Measurements from ENCODE around the gene TPCN1. TPM values are rescaled to one million over a fixed set of nuclear protein-coding genes. Genes with fewer than 3 reads are reported as not detected.

The TPCN1 gene
- total RNA-seq, 2 experiments from 2014 or later: 47.3 to 49.2 TPM

DNA sequence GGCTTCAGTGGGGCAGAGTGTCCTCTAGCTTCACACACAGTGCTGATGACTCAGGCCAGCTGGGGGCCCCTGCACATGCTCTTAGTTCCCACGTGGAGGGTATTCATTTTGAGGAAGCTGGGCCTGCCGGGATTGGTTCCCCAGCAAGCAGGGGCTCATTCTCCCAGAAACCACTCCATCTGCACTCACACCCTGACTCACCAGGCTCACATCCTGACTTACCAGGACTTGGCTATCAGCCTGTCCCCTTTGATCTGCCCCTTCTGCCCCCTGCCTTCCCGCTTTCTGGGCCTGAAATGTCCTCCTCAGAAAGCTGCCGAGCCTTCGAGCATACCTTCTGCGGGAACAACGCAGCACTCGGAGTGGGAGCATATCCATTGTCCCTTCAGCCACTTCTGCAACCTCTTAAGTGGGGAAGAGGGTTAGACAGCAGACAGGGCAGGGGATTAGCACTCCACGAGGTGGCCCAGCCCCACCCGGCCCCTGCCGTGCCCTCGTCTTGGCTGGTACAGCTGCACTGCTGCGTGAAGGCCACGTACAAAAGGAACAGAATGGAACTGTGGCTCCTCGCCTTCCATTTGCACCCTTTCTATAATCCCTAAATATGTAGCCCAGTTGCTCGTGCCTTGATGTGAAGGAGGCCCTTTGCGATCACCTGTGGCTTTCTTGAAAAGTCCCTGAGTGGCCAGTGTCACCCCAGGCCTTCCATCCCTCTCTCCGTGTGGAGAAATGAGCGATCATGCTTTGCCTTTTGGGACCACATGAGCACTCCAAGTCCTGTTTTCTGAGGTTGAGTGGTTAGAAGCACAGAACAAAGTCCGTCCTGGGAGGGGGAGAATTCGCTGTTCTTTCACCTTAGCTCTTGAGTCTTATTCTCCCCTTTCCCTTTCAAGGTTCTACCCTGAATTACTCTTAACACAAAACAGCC, 26.1 kb downstream of the TPCN1 start:
- Mint-ChIP-seq H3K4me1 (ENCODE audit: low read depth) (peaks cover 18% of the 10 kb centered on the region), H3K4me3 (no peak overlapping the region), H3K9me3 (peaks cover 8% of the 10 kb centered on the region), H3K36me3 (ENCODE audit: low read depth) (peaks cover 28% of the 10 kb centered on the region), H3K27me3 (ENCODE audit: low read depth) (no peaks in the 10 kb centered on the region), H3K27ac (no peak overlapping the region)
- CTCF ChIA-PET: no interaction called here
- no peak for DNase-seq
- intact Hi-C loops (cut with micrococcal nuclease): no loop called here

- Mint-ChIP-seq H3K9me3 (peaks cover 14% of the 10 kb centered on the region), H3K4me3 (no peak overlapping the region), H3K27ac (no peak overlapping the region), H3K27me3 (ENCODE audit: low read depth) (no peaks in the 10 kb centered on the region), H3K36me3 (ENCODE audit: low read depth) (peaks cover 34% of the 10 kb centered on the region), H3K4me1 (ENCODE audit: low read depth) (peaks cover 18% of the 10 kb centered on the region)
- CTCF ChIA-PET: no interaction called here
- intact Hi-C loops (cut with micrococcal nuclease): no loop called here
- DNase-seq: no peak
Measured at GRCh38 chr12:113248051-113248825, 27.0 kb downstream of the TPCN1 start.

GRCh38 chr12:113248842-113249435, 27.7 kb downstream of the TPCN1 start:
- Mint-ChIP-seq H3K4me1 (ENCODE audit: low read depth) (peaks cover 15% of the 10 kb centered on the region), H3K27ac (no peak overlapping the region), H3K9me3 (peaks cover 21% of the 10 kb centered on the region), H3K36me3 (ENCODE audit: low read depth) (peaks cover 41% of the 10 kb centered on the region), H3K4me3 (no peak overlapping the region), H3K27me3 (ENCODE audit: low read depth) (no peaks in the 10 kb centered on the region)
- intact Hi-C loops (cut with micrococcal nuclease): no loop called here
- CTCF ChIA-PET: no interaction called here
- DNase-seq: no peak

- Mint-ChIP-seq H3K36me3 (ENCODE audit: low read depth) (peaks cover 45% of the 10 kb centered on the region), H3K27me3 (ENCODE audit: low read depth) (no peaks in the 10 kb centered on the region), H3K27ac (no peak overlapping the region), H3K4me1 (ENCODE audit: low read depth) (peaks cover 12% of the 10 kb centered on the region), H3K9me3 (peaks cover 21% of the 10 kb centered on the region), H3K4me3 (no peak overlapping the region)
- CTCF ChIA-PET: interaction anchor here (0.6 to 1.2 kb wide), 3 partner anchors 12 to 19 kb away, joined by 3 read pairs; no protein-coding TSS in a partner anchor
- intact Hi-C loops (cut with micrococcal nuclease): no loop called here
- DNase-seq: no peak
Measured at GRCh38 chr12:113249546-113249945, 28.3 kb downstream of the TPCN1 start.

DNA sequence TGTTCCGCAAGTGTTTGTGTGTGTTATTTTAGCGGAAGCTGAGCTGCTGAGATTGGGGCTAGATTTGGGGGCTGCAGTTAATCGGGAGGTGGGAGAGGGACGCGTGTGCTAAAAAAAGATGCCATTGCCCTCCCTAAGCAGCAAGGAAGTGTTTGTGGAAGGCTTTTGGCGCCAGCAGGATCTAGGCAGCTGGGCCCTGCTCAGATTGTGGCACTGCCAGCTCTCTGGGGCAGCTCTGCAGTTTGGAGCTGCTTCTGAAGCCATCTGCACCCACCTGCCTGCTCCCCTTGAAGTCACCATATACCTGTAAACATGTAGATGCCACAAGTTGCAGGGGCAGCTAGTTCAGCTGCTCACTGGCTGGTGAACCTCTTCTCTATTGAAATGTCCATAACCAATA, 28.8 kb downstream of the TPCN1 start:
- no peak overlapping the region for H3K27ac Mint-ChIP-seq
- intact Hi-C loops (cut with micrococcal nuclease): no loop called here
- CTCF ChIA-PET: interaction anchor here (0.6 to 1.2 kb wide), 3 partner anchors 11 to 19 kb away, joined by 3 read pairs; no protein-coding TSS in a partner anchor
- no peaks in the 10 kb centered on the region for H3K27me3 Mint-ChIP-seq (ENCODE audit: low read depth)
- H3K4me3 Mint-ChIP-seq: no peak overlapping the region
- peaks cover 43% of the 10 kb centered on the region for H3K36me3 Mint-ChIP-seq (ENCODE audit: low read depth)
- no peak for DNase-seq
- H3K4me1 Mint-ChIP-seq (ENCODE audit: low read depth): peaks cover 7% of the 10 kb centered on the region
- H3K9me3 Mint-ChIP-seq: peaks cover 21% of the 10 kb centered on the region

DNA sequence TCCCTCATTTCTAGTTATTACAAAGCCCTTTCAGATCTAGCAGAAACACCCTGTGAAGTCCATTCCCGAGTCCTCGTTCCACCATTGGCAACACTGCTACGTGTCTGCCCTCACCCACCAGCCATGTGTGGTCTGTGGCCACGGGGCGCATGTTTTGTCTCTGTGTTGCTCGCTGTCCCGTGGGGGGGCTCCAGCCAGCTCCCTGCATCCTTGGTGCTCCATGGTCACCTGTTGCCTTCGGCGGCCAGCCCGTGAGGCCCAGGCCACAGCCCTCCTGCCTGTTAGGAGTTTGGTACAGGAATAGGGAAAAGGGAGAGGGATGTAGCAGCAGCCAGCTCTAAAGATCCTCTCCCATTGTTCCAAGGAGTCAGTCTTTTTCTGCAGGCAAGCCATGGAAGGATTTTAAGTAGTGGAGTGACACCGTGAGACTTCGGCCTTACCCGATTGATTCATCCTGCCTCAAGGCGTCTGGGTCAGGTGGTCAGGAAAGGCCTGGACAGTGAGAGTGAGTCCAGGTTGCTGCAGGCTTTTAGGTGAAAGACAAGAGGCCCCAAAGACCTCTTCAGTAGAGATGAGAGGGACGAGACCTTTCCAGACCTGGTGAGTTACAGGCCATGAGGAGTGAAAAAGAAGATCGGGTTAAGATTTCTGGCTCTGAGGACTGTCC, 30.3 kb downstream of the TPCN1 start:
- Mint-ChIP-seq H3K4me3 (no peak overlapping the region), H3K4me1 (ENCODE audit: low read depth) (no peaks in the 10 kb centered on the region), H3K9me3 (peaks cover 21% of the 10 kb centered on the region), H3K27ac (no peak overlapping the region), H3K27me3 (ENCODE audit: low read depth) (no peaks in the 10 kb centered on the region), H3K36me3 (ENCODE audit: low read depth) (peaks cover 35% of the 10 kb centered on the region)
- no peak for DNase-seq
- CTCF ChIA-PET: interaction anchor here (0.6 kb wide), 1 partner anchor 41 kb away, joined by 3 read pairs; no protein-coding TSS in a partner anchor
- intact Hi-C loops (cut with micrococcal nuclease): no loop called here

DNA sequence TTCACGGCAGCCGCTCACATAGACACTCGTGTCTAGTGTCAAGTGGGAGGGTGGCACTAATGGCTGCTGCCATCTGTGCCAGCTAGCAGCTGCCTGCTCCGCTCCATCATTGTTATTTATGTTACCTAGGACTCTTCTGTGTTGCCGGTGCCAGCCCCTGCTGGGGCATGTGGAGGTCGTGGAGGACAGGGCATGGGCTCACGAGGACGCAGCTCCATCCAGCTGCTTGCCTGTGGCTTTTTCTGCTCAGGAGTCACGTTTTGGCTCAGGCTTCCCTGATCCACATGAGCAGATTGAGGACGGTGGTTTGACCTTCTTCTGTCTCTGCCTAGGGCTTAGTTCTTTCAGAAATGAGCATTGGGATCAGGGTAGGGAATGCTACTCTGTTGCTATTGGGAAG, 31.2 kb downstream of the TPCN1 start:
- peaks cover 21% of the 10 kb centered on the region for H3K9me3 Mint-ChIP-seq
- DNase-seq: no peak
- no peaks in the 10 kb centered on the region for H3K27me3 Mint-ChIP-seq (ENCODE audit: low read depth)
- H3K36me3 Mint-ChIP-seq (ENCODE audit: low read depth): peaks cover 34% of the 10 kb centered on the region
- H3K27ac Mint-ChIP-seq: no peak overlapping the region
- intact Hi-C loops (cut with micrococcal nuclease): no loop called here
- no peaks in the 10 kb centered on the region for H3K4me1 Mint-ChIP-seq (ENCODE audit: low read depth)
- CTCF ChIA-PET: interaction anchor here (0.6 kb wide), 1 partner anchor 42 kb away, joined by 3 read pairs; no protein-coding TSS in a partner anchor
- no peak overlapping the region for H3K4me3 Mint-ChIP-seq

DNA sequence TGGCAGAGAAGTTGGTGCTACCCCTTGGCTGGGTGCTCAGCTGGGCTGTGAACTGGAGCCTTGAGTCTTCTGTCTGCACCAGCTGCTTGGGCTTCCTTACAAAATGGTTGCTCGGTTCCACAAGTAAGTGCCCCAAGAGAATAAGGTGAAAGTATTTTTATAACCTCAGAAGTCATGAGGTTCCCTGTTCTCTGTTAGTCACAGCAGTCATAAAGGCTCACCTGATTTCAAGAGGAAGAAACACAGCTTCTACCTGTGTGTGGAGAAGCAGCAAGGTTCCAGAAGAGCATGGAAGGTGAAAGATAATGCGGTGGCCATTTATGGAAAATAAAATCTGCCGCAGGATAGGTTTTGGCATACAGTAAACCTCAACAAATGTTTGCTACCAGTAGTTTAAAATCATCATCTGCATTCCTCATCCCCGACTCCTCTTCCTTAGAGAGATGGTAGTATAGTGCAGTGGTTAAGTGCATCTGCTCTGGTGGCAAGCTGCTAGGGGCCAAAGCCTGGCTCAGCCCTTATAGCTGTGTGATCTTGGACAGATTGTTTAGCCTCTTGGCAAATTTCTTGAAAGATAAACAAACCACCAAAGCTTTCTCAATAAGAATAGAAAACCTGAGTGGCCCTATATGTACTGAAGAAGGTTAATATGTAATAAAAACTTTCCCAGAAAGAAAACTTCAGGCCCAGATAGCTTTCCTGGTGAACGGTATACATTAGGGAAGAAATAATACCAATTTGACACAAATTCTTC, 32.4 kb downstream of the TPCN1 start:
- CTCF ChIA-PET: no interaction called here
- Mint-ChIP-seq H3K36me3 (ENCODE audit: low read depth) (peaks cover 36% of the 10 kb centered on the region), H3K9me3 (peaks cover 21% of the 10 kb centered on the region), H3K27ac (no peak overlapping the region), H3K4me3 (no peak overlapping the region), H3K27me3 (ENCODE audit: low read depth) (no peaks in the 10 kb centered on the region), H3K4me1 (ENCODE audit: low read depth) (no peaks in the 10 kb centered on the region)
- DNase-seq: no peak
- intact Hi-C loops (cut with micrococcal nuclease): no loop called here

DNA sequence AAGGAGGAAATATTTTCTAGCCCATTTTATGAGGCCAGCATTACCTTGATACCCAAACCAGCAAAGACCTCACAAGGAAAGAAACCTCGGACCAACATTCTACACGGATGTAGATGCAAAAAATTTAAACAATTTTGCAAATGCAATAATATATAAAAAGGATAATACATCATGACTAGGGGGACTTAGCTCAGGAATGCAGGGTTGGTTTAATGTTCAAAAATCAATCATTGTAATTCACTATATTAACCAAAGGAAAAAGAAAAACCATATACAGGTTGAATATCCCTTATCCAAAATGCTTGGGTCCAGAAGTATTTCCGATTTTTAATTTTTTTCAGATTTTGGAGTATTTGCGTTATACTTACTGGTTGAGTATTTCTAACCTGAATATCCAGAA, 33.0 kb downstream of the TPCN1 start:
- intact Hi-C loops (cut with micrococcal nuclease): no loop called here
- H3K9me3 Mint-ChIP-seq: peaks cover 21% of the 10 kb centered on the region
- no peak for DNase-seq
- H3K27ac Mint-ChIP-seq: no peak overlapping the region
- peaks cover 39% of the 10 kb centered on the region for H3K36me3 Mint-ChIP-seq (ENCODE audit: low read depth)
- no peaks in the 10 kb centered on the region for H3K27me3 Mint-ChIP-seq (ENCODE audit: low read depth)
- CTCF ChIA-PET: no interaction called here
- peaks cover 3% of the 10 kb centered on the region for H3K4me1 Mint-ChIP-seq (ENCODE audit: low read depth)
- no peak overlapping the region for H3K4me3 Mint-ChIP-seq

GRCh38 chr12:113257564-113257963, 36.3 kb downstream of the TPCN1 start:
- no peak for DNase-seq
- intact Hi-C loops (cut with micrococcal nuclease): no loop called here
- H3K27me3 Mint-ChIP-seq (ENCODE audit: low read depth): no peaks in the 10 kb centered on the region
- peaks cover 11% of the 10 kb centered on the region for H3K9me3 Mint-ChIP-seq
- peak overlapping the region; percentile 39 for H3K27ac Mint-ChIP-seq
- H3K4me3 Mint-ChIP-seq: no peak overlapping the region
- H3K4me1 Mint-ChIP-seq (ENCODE audit: low read depth): peaks cover 27% of the 10 kb centered on the region
- CTCF ChIA-PET: interaction anchor here (0.6 kb wide), 1 partner anchor 71 kb away, joined by 4 read pairs; no protein-coding TSS in a partner anchor
- peaks cover 31% of the 10 kb centered on the region for H3K36me3 Mint-ChIP-seq (ENCODE audit: low read depth)

GRCh38 chr12:113260127-113260526, 38.9 kb downstream of the TPCN1 start:
- intact Hi-C loops (cut with micrococcal nuclease): loop anchor here (5.0 kb wide), 2 partner anchors 38 to 283 kb away; partner anchors contain the start of genes OAS2 and TPCN1
- Mint-ChIP-seq H3K4me3 (no peak overlapping the region), H3K4me1 (ENCODE audit: low read depth) (peaks cover 47% of the 10 kb centered on the region), H3K36me3 (ENCODE audit: low read depth) (peaks cover 30% of the 10 kb centered on the region), H3K27me3 (ENCODE audit: low read depth) (no peaks in the 10 kb centered on the region), H3K27ac (peak overlapping the region; percentile 3), H3K9me3 (peaks cover 5% of the 10 kb centered on the region)
- no peak for DNase-seq
- CTCF ChIA-PET: interaction anchor here (0.6 to 1.5 kb wide), 3 partner anchors 27 to 85 kb away, joined by 3 to 5 read pairs (median 4); no protein-coding TSS in a partner anchor
